ENCODE measurements around the gene SHH. TPM values are rescaled to one million over a fixed set of nuclear protein-coding genes. Genes with fewer than 3 reads are reported as not detected.

SHH gene
- polyA plus RNA-seq, 1 donor from 2014 or later = 1.5 TPM

GRCh38 chr7:155819186-155819585 lies 6.9 kb upstream of the SHH start:
- peaks cover 20% of the 10 kb centered on the region for H3K27me3 ChIP-seq (ENCODE audit: insufficient read depth, low read depth, low read length)
- no peak for TF ChIP-seq EP300 (conservative IDR thresholded peaks at IDR 0.05; ENCODE audit: poor library complexity, severe bottlenecking)
- no peak for TF ChIP-seq RAD21 (conservative IDR thresholded peaks at IDR 0.05)
- no peak for TF ChIP-seq POLR2AphosphoS5 (IDR thresholded peaks at IDR 0.05)
- no peak for TF ChIP-seq EZH2 (IDR thresholded peaks at IDR 0.05; ENCODE audit: borderline replicate concordance, insufficient read depth, low read length, poor library complexity, severe bottlenecking)
- no peak for TF ChIP-seq MXI1 (conservative IDR thresholded peaks at IDR 0.05; ENCODE audit: poor library complexity, severe bottlenecking)
- no peak for TF ChIP-seq TAF1 (IDR thresholded peaks at IDR 0.05; ENCODE audit: low read depth)
- no peak for TF ChIP-seq SMC3 (conservative IDR thresholded peaks at IDR 0.05; ENCODE audit: poor library complexity)
- no peak for TF ChIP-seq REST (IDR thresholded peaks at IDR 0.05; ENCODE audit: borderline replicate concordance)
- no peak for TF ChIP-seq CTCF (IDR thresholded peaks at IDR 0.05; ENCODE audit: poor library complexity, severe bottlenecking)
- H3K9ac ChIP-seq (ENCODE audit: low read length) = no peak overlapping the region
- no peaks in the 10 kb centered on the region for H3K9me3 ChIP-seq (ENCODE audit: low read length)
- H3K4me2 ChIP-seq (ENCODE audit: low read length) = no peak overlapping the region
- H3F3A ChIP-seq (ENCODE audit: insufficient read depth, low read length, poor library complexity, severe bottlenecking) = no peaks in the 10 kb centered on the region
- no peak overlapping the region for H2AFZ ChIP-seq (ENCODE audit: low read depth, low read length)
- H3K36me3 ChIP-seq (ENCODE audit: insufficient read depth, low read length) = no peaks in the 10 kb centered on the region
- no peak overlapping the region for H3K4me3 ChIP-seq (ENCODE audit: low read length)
- H3K27ac ChIP-seq (ENCODE audit: low read length) = no peak overlapping the region
- no peaks in the 10 kb centered on the region for H3K79me2 ChIP-seq (replicated peaks; ENCODE audit: insufficient read depth, low read length)
- H4K20me1 ChIP-seq (ENCODE audit: insufficient read depth) = no peaks in the 10 kb centered on the region
- no peaks in the 10 kb centered on the region for H3K9me2 ChIP-seq (ENCODE audit: insufficient read depth, low read length)

- TF ChIP-seq TAF1 (IDR thresholded peaks at IDR 0.05; ENCODE audit: low read depth) (no peak), EP300 (conservative IDR thresholded peaks at IDR 0.05; ENCODE audit: poor library complexity, severe bottlenecking) (no peak), SMC3 (conservative IDR thresholded peaks at IDR 0.05; ENCODE audit: poor library complexity) (no peak), RAD21 (conservative IDR thresholded peaks at IDR 0.05) (no peak), CTCF (IDR thresholded peaks at IDR 0.05; ENCODE audit: poor library complexity, severe bottlenecking) (no peak), REST (IDR thresholded peaks at IDR 0.05; ENCODE audit: borderline replicate concordance) (no peak), POLR2AphosphoS5 (IDR thresholded peaks at IDR 0.05) (no peak), EZH2 (IDR thresholded peaks at IDR 0.05; ENCODE audit: borderline replicate concordance, insufficient read depth, low read length, poor library complexity, severe bottlenecking) (no peak), MXI1 (conservative IDR thresholded peaks at IDR 0.05; ENCODE audit: poor library complexity, severe bottlenecking) (no peak)
- no peak overlapping the region for H3K9ac ChIP-seq (ENCODE audit: low read length)
- no peak overlapping the region for H3K4me2 ChIP-seq (ENCODE audit: low read length)
- no peak overlapping the region for H2AFZ ChIP-seq (ENCODE audit: low read depth, low read length)
- H3K9me2 ChIP-seq (ENCODE audit: insufficient read depth, low read length) = no peaks in the 10 kb centered on the region
- no peak overlapping the region for H3K4me3 ChIP-seq (ENCODE audit: low read length)
- no peaks in the 10 kb centered on the region for H3F3A ChIP-seq (ENCODE audit: insufficient read depth, low read length, poor library complexity, severe bottlenecking)
- H3K36me3 ChIP-seq (ENCODE audit: insufficient read depth, low read length) = no peaks in the 10 kb centered on the region
- H3K27ac ChIP-seq (ENCODE audit: low read length) = no peak overlapping the region
- no peaks in the 10 kb centered on the region for H3K9me3 ChIP-seq (ENCODE audit: low read length)
- H4K20me1 ChIP-seq (ENCODE audit: insufficient read depth) = no peaks in the 10 kb centered on the region
- H3K27me3 ChIP-seq (ENCODE audit: insufficient read depth, low read depth, low read length) = peaks cover 24% of the 10 kb centered on the region
- no peaks in the 10 kb centered on the region for H3K79me2 ChIP-seq (replicated peaks; ENCODE audit: insufficient read depth, low read length)
These were observed 6.5 kb upstream of the SHH start for GRCh38 chr7:155818820-155819168.
